Subcutaneous adipose tissue (tissue), 4 donors: ENCODE data around the gene ZNF320. TPM values are rescaled to one million over a fixed set of nuclear protein-coding genes. Genes with fewer than 3 reads are reported as not detected.
"Not testable (repeated sequence)": the region's sequence is repeated elsewhere in the genome, so short reads cannot be mapped to it uniquely, and the experiment has no call there.

Source experiments
- small RNA-seq: library from RNA; depleted of rRNA; stranded (forward); fragments of <200 nt; gene quantifications from one replicate; pipeline ENCODE3, GENCODE V24; 2016
- total RNA-seq, 4 donors: library from RNA; depleted of rRNA; stranded (reverse); fragments of >200 nt; gene quantifications; one replicate each; pipeline ENCODE4 v1.1.0, GENCODE V29; 2016
- TF ChIP-seq, protein P1 (sequence below): fragments of 450-650 bp; IDR thresholded peaks from one replicate; pipeline ENCODE4 v1.5.1; 2016; ENCODE audit warnings: low read depth, mild to moderate bottlenecking, control low read depth, antibody characterized with exemption, moderate library complexity

The ZNF320 gene
- total RNA-seq, 4 donors from 2014 or later: 5.3 to 13.9 (median 7.4) TPM

DNA sequence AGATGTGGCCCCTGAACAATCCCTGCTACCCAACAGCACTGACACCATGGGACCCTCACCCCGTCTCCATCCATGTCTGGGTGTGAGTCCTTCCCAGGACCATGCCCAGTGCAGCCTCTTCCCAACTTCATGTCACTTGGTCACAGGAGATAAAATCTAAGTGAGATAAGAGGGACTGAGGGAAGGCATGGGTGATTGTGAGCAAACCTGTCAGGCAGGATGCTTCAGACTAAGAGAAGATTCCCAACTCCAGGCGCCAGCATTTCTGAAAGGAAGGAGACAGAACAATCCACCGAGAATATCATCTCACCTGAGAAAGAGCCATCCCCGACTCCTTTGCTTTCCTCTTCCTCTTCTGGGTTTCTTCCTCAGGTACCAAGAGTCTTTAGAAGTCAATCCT lies 7.5 kb downstream of the ZNF320 start:
- TF ChIP-seq, protein P1, sequence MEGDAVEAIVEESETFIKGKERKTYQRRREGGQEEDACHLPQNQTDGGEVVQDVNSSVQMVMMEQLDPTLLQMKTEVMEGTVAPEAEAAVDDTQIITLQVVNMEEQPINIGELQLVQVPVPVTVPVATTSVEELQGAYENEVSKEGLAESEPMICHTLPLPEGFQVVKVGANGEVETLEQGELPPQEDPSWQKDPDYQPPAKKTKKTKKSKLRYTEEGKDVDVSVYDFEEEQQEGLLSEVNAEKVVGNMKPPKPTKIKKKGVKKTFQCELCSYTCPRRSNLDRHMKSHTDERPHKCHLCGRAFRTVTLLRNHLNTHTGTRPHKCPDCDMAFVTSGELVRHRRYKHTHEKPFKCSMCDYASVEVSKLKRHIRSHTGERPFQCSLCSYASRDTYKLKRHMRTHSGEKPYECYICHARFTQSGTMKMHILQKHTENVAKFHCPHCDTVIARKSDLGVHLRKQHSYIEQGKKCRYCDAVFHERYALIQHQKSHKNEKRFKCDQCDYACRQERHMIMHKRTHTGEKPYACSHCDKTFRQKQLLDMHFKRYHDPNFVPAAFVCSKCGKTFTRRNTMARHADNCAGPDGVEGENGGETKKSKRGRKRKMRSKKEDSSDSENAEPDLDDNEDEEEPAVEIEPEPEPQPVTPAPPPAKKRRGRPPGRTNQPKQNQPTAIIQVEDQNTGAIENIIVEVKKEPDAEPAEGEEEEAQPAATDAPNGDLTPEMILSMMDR: no peak

DNA sequence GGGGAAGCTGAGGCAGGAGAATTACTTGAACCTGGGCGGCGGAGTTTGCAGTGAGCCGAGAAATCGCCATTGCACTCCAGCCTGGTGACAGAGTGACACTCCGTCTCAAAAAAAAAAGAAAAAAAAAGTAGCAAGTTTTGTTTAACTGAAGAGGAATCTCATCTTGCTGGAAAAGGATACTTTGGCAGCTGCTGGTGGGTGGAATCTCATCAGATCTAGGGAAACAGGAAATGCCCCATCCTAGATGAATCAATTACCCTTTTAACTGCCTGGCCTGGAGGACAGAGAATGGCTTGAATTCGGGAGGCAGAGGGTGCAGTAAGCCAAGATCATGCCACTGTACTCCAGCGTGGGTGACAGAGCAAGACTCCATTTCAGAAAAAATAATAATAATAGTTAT lies 8.4 kb downstream of the ZNF320 start:
- TF ChIP-seq, protein P1: no peak

DNA sequence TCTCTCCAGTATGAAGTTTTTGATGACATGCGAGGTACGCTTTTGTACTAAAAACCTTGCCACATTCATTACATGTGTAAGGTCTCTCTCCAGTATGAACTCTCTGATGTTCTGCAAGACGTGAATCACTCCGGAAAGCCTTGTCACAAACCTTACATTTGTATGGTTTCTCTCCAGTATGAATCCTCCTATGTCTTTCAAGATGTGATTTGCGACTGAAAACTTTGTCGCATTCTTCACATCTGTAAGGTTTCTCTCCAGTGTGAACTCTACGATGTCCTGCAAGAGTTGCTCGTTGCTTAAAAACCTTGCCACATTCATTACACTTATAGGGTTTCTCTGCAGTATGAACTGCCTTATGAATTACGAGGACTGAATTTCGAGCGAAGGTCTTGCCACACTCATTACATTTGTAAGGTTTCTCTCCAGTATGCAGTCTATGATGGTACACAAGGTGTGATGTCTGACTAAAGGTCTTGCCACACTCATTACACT lies 16.5 kb downstream of the ZNF320 start:
- TF ChIP-seq, protein P1: no peak

DNA sequence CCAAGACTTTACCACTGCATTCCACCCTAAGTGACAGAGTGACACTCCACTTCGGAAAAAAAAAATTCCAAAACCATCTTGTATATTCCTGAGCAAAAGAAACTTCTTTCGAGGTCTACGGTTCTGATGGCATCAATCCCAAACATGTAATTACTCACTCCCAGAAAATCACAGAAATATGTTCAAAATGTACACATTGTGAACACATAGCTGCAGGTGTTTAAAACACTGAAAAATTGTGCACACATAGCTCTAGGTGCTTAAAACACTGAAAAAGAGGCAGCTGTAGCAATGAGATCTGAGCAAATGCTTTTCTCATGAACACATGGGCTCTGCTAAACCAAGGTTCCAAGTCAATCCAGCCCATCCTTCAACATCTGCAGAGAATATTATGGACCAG lies 26.0 kb downstream of the ZNF320 start:
- TF ChIP-seq, protein P1: no peak

DNA sequence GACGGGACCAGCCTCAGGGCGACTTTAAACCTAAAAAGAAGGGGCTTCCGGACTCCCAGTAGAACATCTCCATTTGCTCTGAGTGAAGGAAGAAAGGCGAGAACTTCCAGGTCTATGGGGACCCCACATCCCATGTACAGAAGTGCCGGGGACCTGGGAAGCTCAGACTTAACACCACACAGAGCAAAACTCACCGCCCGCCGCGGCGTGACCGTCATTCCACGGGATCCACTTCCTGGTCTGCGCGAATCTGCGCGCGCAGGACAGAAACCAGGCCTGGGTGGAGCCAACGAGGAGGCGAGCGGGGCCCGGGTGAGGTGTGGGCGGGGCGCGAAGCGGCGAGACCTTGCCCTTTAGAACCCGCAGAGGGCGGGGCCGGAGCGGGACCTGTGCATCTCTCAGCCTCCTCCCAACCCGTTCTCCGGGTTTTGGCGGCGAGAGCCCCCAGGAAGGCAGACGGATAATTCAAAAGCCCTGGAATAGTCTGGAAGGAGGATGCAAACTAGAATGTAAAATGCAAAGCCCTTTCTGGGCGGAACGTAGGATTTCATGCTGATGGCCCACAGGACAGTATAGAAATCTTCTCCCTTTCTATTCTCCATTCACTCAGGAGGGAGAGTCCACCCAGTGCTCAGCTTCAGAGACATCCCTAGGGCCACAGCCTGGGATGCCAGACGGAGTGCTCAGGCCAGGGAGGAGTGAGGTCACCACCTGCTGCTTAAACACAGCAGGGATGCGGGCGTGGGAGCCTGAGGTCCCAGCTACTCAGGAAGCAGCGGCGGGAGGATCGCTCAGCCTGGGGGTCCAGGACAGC lies 39.9 kb downstream of the ZNF320 start, which contains the start of gene ZNF468:
TSS of gene ZNF468 (minus strand) at position 242 of the 814 bp plus-strand sequence. CDS start 3,347 bp downstream, outside the sequence.
- TF ChIP-seq, protein P1: not testable (repeated sequence)

Small RNA genes within 50 kb of the gene (small RNA-seq; reads per million reads assigned to genes)
- not detected for gene ZNF320

Other genes with a start within 250 kb of the ZNF320 start
- 10 to 100 TPM; 13.9 to 21.7 (median 16.9) TPM for gene ZNF611, start 162.6 kb downstream of the ZNF320 start, total RNA-seq
- 10 to 100 TPM in 3 of 4 donors, 1 to 10 TPM in 1; 8.5 to 10.6 (median 10.3) TPM for gene ZNF600, start 110.8 kb downstream of the ZNF320 start, total RNA-seq
- gene ZNF28, start 76.0 kb downstream of the ZNF320 start, total RNA-seq: 10 to 100 TPM in 3 of 4 donors, 1 to 10 TPM in 1; 8.5 to 17.9 (median 14.2) TPM
- gene ZNF468, start 40.0 kb downstream of the ZNF320 start, total RNA-seq: 10 to 100 TPM; 10.9 to 17.0 (median 15.5) TPM
- gene ZNF888, start 25.8 kb upstream of the ZNF320 start, total RNA-seq: 1 to 10 TPM; 3.4 to 6.3 (median 4.9) TPM
- gene ZNF816, start 65.2 kb upstream of the ZNF320 start, total RNA-seq: 10 to 100 TPM in 1 of 4 donors, 1 to 10 TPM in 3; 4.7 to 10.8 (median 6.7) TPM
- gene ERVV-1, start 116.3 kb upstream of the ZNF320 start, total RNA-seq: not detected
- not detected for gene ERVV-2, start 147.1 kb upstream of the ZNF320 start, total RNA-seq
- gene ZNF160, start 205.8 kb upstream of the ZNF320 start, total RNA-seq: 10 to 100 TPM; 41.0 to 81.6 (median 53.3) TPM
- 1 to 10 TPM; 3.6 to 7.5 (median 5.9) TPM for gene ZNF415, start 235.3 kb upstream of the ZNF320 start, total RNA-seq